ENCODE results near the gene HLA-DPB1. TPM values are rescaled to one million over a fixed set of nuclear protein-coding genes. Genes with fewer than 3 reads are reported as not detected.
"Not testable (repeated sequence)": the region's sequence is repeated elsewhere in the genome, so short reads cannot be mapped to it uniquely, and the experiment has no call there.

HLA-DPB1 gene
- polyA plus RNA-seq, 4 donors, result 14.3 to 150 (median 74.4) TPM

- not testable (repeated sequence) for H3K4me3 ChIP-seq (ENCODE audit: low read depth in 1 of 3, low read length in 3 of 3); FAIRE-seq
- 64 to 75% (median 75%) methylated on average over 5 of the region's 5 CpGs for WGBS, 3 donors
Measured at GRCh38 chr6:33101121-33101737, 25.4 kb downstream of the HLA-DPB1 start.

GRCh38 chr6:33103776-33104175 lies 28.0 kb downstream of the HLA-DPB1 start:
- FAIRE-seq (no peak), DNase-seq (no peak)
- Histone ChIP-seq H3K9me3 (ENCODE audit: control insufficient read depth in 2 of 2, insufficient read depth in 1 of 2, low read depth in 1 of 2, low read length in 1 of 2) (peaks cover 0 to 10% of the 10 kb centered on the region in 2 donors), H3K36me3 (ENCODE audit: control insufficient read depth in 3 of 3, insufficient read depth in 2 of 3, low read depth in 1 of 3, low read length in 3 of 3) (no peaks in the 10 kb centered on the region), H3K4me1 (ENCODE audit: control insufficient read depth in 3 of 3, insufficient read depth in 2 of 3, low read depth in 1 of 3, low read length in 2 of 3) (no peaks in the 10 kb centered on the region), H3K27ac (ENCODE audit: low read depth in 1 of 3, low read length in 2 of 3) (no peak overlapping the region), H3K27me3 (ENCODE audit: control insufficient read depth in 3 of 3, insufficient read depth in 3 of 3, low read length in 3 of 3) (peaks cover 0 to 16% (median 5%) of the 10 kb centered on the region in 3 donors), H3K4me3 (ENCODE audit: low read depth in 1 of 3, low read length in 3 of 3) (no peak overlapping the region)
- WGBS, 3 donors, result 21 to 44% (median 44%) methylated on average over 2 to 3 of the region's 3 CpGs

More at GRCh38 chr6:33101121-33101737, 25.4 kb downstream of the HLA-DPB1 start:
- not testable (repeated sequence) for H3K27me3 ChIP-seq (ENCODE audit: control insufficient read depth in 3 of 3, insufficient read depth in 3 of 3, low read length in 3 of 3); H3K36me3 ChIP-seq (ENCODE audit: control insufficient read depth in 3 of 3, insufficient read depth in 2 of 3, low read depth in 1 of 3, low read length in 3 of 3); DNase-seq; H3K4me1 ChIP-seq (ENCODE audit: control insufficient read depth in 3 of 3, insufficient read depth in 2 of 3, low read depth in 1 of 3, low read length in 2 of 3); H3K27ac ChIP-seq (ENCODE audit: low read depth in 1 of 3, low read length in 2 of 3)
- H3K9me3 ChIP-seq (ENCODE audit: control insufficient read depth in 2 of 2, insufficient read depth in 1 of 2, low read depth in 1 of 2, low read length in 1 of 2), result peaks cover 0 to 17% of the 10 kb centered on the region in 2 donors

- 94 to 96% (median 95%) methylated on average over 1 of the region's 1 CpG for WGBS, 3 donors
- H3K4me3 ChIP-seq (ENCODE audit: low read depth in 1 of 3, low read length in 3 of 3), result no peak overlapping the region
- H3K36me3 ChIP-seq (ENCODE audit: control insufficient read depth in 3 of 3, insufficient read depth in 2 of 3, low read depth in 1 of 3, low read length in 3 of 3), result no peaks in the 10 kb centered on the region
- no peaks in the 10 kb centered on the region for H3K4me1 ChIP-seq (ENCODE audit: control insufficient read depth in 3 of 3, insufficient read depth in 2 of 3, low read depth in 1 of 3, low read length in 2 of 3)
- no peak overlapping the region for H3K27ac ChIP-seq (ENCODE audit: low read depth in 1 of 3, low read length in 2 of 3)
- H3K27me3 ChIP-seq (ENCODE audit: control insufficient read depth in 3 of 3, insufficient read depth in 3 of 3, low read length in 3 of 3), result peaks cover 0 to 16% (median 5%) of the 10 kb centered on the region in 3 donors
- no peak for DNase-seq
- FAIRE-seq, result no peak
- peaks cover 0 to 10% of the 10 kb centered on the region in 2 donors for H3K9me3 ChIP-seq (ENCODE audit: control insufficient read depth in 2 of 2, insufficient read depth in 1 of 2, low read depth in 1 of 2, low read length in 1 of 2)
Measured at GRCh38 chr6:33104887-33105286, 29.1 kb downstream of the HLA-DPB1 start.

GRCh38 chr6:33105386-33105785 lies 29.6 kb downstream of the HLA-DPB1 start:
- DNase-seq (no peak), FAIRE-seq (no peak)
- Histone ChIP-seq H3K27ac (ENCODE audit: low read depth in 1 of 3, low read length in 2 of 3) (no peak overlapping the region), H3K4me1 (ENCODE audit: control insufficient read depth in 3 of 3, insufficient read depth in 2 of 3, low read depth in 1 of 3, low read length in 2 of 3) (no peaks in the 10 kb centered on the region), H3K27me3 (ENCODE audit: control insufficient read depth in 3 of 3, insufficient read depth in 3 of 3, low read length in 3 of 3) (peaks cover 0 to 16% (median 5%) of the 10 kb centered on the region in 3 donors), H3K36me3 (ENCODE audit: control insufficient read depth in 3 of 3, insufficient read depth in 2 of 3, low read depth in 1 of 3, low read length in 3 of 3) (no peaks in the 10 kb centered on the region), H3K4me3 (ENCODE audit: low read depth in 1 of 3, low read length in 3 of 3) (no peak overlapping the region), H3K9me3 (ENCODE audit: control insufficient read depth in 2 of 2, insufficient read depth in 1 of 2, low read depth in 1 of 2, low read length in 1 of 2) (peaks cover 0 to 10% of the 10 kb centered on the region in 2 donors)
- WGBS, 3 donors, result 78 to 92% (median 83%) methylated on average over 3 of the region's 3 CpGs

GRCh38 chr6:33105916-33106871 lies 30.4 kb downstream of the HLA-DPB1 start:
- H3K27ac ChIP-seq (ENCODE audit: low read depth in 1 of 3, low read length in 2 of 3), result no peak overlapping the region
- DNase-seq (no peak), FAIRE-seq (no peak)
- H3K4me3 ChIP-seq (ENCODE audit: low read depth in 1 of 3, low read length in 3 of 3), result no peak overlapping the region
- 51 to 62% (median 55%) methylated on average over 9 of the region's 9 CpGs for WGBS, 3 donors
- H3K36me3 ChIP-seq (ENCODE audit: control insufficient read depth in 3 of 3, insufficient read depth in 2 of 3, low read depth in 1 of 3, low read length in 3 of 3), result no peaks in the 10 kb centered on the region
- peaks cover 0 to 16% (median 5%) of the 10 kb centered on the region in 3 donors for H3K27me3 ChIP-seq (ENCODE audit: control insufficient read depth in 3 of 3, insufficient read depth in 3 of 3, low read length in 3 of 3)
- H3K9me3 ChIP-seq (ENCODE audit: control insufficient read depth in 2 of 2, insufficient read depth in 1 of 2, low read depth in 1 of 2, low read length in 1 of 2), result peaks cover 0 to 5% of the 10 kb centered on the region in 2 donors
- no peaks in the 10 kb centered on the region for H3K4me1 ChIP-seq (ENCODE audit: control insufficient read depth in 3 of 3, insufficient read depth in 2 of 3, low read depth in 1 of 3, low read length in 2 of 3)

GRCh38 chr6:33107641-33108040 lies 31.9 kb downstream of the HLA-DPB1 start:
- H3K9me3 ChIP-seq (ENCODE audit: control insufficient read depth in 2 of 2, insufficient read depth in 1 of 2, low read depth in 1 of 2, low read length in 1 of 2), result no peaks in the 10 kb centered on the region
- DNase-seq (no peak), FAIRE-seq (no peak)
- H3K27ac ChIP-seq (ENCODE audit: low read depth in 1 of 3, low read length in 2 of 3), result no peak overlapping the region
- no peaks in the 10 kb centered on the region for H3K36me3 ChIP-seq (ENCODE audit: control insufficient read depth in 3 of 3, insufficient read depth in 2 of 3, low read depth in 1 of 3, low read length in 3 of 3)
- peaks cover 0 to 20% (median 5%) of the 10 kb centered on the region in 3 donors for H3K27me3 ChIP-seq (ENCODE audit: control insufficient read depth in 3 of 3, insufficient read depth in 3 of 3, low read length in 3 of 3)
- WGBS, 3 donors, result 63 to 84% (median 71%) methylated on average over 2 of the region's 2 CpGs
- no peaks in the 10 kb centered on the region for H3K4me1 ChIP-seq (ENCODE audit: control insufficient read depth in 3 of 3, insufficient read depth in 2 of 3, low read depth in 1 of 3, low read length in 2 of 3)
- H3K4me3 ChIP-seq (ENCODE audit: low read depth in 1 of 3, low read length in 3 of 3), result no peak overlapping the region

- FAIRE-seq, result no peak
- Histone ChIP-seq H3K36me3 (ENCODE audit: control insufficient read depth in 3 of 3, insufficient read depth in 2 of 3, low read depth in 1 of 3, low read length in 3 of 3) (no peaks in the 10 kb centered on the region), H3K27me3 (ENCODE audit: control insufficient read depth in 3 of 3, insufficient read depth in 3 of 3, low read length in 3 of 3) (peaks cover 0 to 26% (median 7%) of the 10 kb centered on the region in 3 donors), H3K9me3 (ENCODE audit: control insufficient read depth in 2 of 2, insufficient read depth in 1 of 2, low read depth in 1 of 2, low read length in 1 of 2) (no peaks in the 10 kb centered on the region), H3K4me3 (ENCODE audit: low read depth in 1 of 3, low read length in 3 of 3) (no peak overlapping the region), H3K27ac (ENCODE audit: low read depth in 1 of 3, low read length in 2 of 3) (no peak overlapping the region), H3K4me1 (ENCODE audit: control insufficient read depth in 3 of 3, insufficient read depth in 2 of 3, low read depth in 1 of 3, low read length in 2 of 3) (no peaks in the 10 kb centered on the region)
- WGBS, 3 donors, result 73 to 80% (median 75%) methylated on average over 2 of the region's 2 CpGs
- no peak for DNase-seq
Measured at GRCh38 chr6:33108307-33108706, 32.5 kb downstream of the HLA-DPB1 start.

GRCh38 chr6:33112148-33112547 lies 36.4 kb downstream of the HLA-DPB1 start:
- peak; percentile 40 to 69 for DNase-seq
- Histone ChIP-seq H3K27me3 (ENCODE audit: control insufficient read depth in 3 of 3, insufficient read depth in 3 of 3, low read length in 3 of 3) (peaks cover 0 to 45% (median 11%) of the 10 kb centered on the region in 3 donors), H3K9me3 (ENCODE audit: control insufficient read depth in 2 of 2, insufficient read depth in 1 of 2, low read depth in 1 of 2, low read length in 1 of 2) (no peaks in the 10 kb centered on the region), H3K4me3 (ENCODE audit: low read depth in 1 of 3, low read length in 3 of 3) (no peak overlapping the region), H3K4me1 (ENCODE audit: control insufficient read depth in 3 of 3, insufficient read depth in 2 of 3, low read depth in 1 of 3, low read length in 2 of 3) (no peaks in the 10 kb centered on the region), H3K36me3 (ENCODE audit: control insufficient read depth in 3 of 3, insufficient read depth in 2 of 3, low read depth in 1 of 3, low read length in 3 of 3) (no peaks in the 10 kb centered on the region), H3K27ac (ENCODE audit: low read depth in 1 of 3, low read length in 2 of 3) (no peak overlapping the region)
- WGBS, 3 donors, result 4 to 19% (median 16%) methylated on average over 1 of the region's 1 CpG
- no peak for FAIRE-seq
